Measurements from ENCODE around the gene EP400.

EP400 gene

DNA sequence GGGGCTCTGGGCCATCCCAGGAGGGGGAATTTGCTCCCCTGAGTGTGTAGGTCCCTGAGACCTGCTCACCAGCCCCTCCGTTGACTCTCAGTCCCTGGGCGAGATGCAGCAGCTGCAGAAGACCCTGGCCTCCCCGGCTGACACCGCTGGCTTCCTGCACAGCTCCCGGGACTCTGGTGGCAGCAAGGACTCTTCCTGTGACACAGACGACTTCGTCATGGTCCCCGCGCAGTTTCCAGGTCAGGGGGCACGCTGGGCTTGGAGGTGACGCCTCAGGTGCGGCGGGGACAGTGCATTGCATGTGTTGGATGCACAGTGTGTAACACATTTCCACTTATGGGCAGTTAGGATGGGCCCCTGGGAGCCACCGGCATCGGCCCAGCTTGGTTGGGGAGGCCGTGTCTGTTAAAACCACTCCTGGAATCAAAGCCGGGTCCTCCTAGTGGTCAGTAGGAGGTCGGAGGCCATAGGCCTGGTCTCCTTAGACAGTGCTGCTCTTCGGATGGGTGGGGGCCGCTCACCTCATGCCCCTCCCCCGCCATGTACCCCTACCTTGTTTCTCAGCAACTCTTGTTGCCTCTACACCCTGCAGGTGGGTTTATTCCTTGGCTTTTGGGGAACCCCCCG, 37.8 kb upstream of the EP400 start:
- no peak for DNase-seq

GRCh38 chr12:131912518-131913274, 37.0 kb upstream of the EP400 start:
- peak; percentile 45 for DNase-seq

GRCh38 chr12:131913666-131914065, 36.1 kb upstream of the EP400 start:
- DNase-seq, result no peak

- no peak for DNase-seq
Measured at GRCh38 chr12:131914179-131914702, 35.5 kb upstream of the EP400 start.

DNA sequence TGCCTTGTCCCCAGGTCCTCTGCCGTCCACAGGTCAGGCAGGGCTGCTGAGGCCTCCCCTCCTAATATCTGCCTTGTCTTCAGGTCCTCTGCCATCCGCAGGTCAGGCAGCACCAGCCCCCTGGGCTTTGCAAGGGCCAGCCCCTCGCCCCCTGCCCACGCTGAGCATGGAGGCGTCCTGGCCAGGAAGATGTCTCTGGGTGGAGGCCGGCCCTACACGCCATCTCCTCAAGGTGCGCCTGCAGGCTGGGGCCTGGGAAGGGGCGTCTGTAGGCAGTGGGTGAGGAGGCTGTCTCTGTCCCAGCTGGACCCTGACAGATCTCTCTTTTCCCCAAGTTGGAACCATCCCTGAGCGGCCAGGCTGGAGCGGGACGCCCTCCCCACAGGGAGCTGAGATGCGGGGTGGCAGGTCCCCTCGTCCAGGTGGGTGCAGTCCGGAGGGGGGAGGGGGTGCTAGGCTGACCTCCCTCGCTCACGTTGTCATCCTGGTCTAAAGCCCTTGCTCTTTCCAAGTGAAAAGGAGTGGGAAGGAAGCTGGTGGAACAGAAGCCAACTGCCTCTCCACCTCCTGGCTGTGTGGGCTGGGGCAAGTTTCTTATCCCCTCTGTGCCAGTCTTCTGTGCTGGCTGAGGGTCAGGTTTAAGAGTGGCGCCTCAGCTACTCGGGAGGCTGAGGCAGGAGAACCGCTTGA, 34.6 kb upstream of the EP400 start:
- no peak for DNase-seq

DNA sequence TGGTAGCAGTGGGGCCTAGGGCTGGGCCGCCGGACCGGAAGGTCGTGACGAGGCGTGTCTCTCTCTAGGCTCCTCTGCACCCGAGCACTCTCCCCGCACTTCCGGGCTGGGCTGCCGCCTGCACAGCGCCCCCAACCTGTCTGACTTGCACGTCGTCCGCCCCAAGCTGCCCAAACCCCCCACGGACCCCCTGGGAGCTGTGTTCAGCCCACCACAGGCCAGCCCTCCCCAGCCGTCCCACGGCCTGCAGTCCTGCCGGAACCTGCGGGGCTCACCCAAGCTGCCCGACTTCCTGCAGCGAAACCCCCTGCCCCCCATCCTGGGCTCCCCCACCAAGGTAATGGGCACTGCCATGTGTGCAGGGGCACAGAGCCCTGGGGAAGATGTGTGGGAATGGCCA, 33.9 kb upstream of the EP400 start:
- no peak for DNase-seq

DNA sequence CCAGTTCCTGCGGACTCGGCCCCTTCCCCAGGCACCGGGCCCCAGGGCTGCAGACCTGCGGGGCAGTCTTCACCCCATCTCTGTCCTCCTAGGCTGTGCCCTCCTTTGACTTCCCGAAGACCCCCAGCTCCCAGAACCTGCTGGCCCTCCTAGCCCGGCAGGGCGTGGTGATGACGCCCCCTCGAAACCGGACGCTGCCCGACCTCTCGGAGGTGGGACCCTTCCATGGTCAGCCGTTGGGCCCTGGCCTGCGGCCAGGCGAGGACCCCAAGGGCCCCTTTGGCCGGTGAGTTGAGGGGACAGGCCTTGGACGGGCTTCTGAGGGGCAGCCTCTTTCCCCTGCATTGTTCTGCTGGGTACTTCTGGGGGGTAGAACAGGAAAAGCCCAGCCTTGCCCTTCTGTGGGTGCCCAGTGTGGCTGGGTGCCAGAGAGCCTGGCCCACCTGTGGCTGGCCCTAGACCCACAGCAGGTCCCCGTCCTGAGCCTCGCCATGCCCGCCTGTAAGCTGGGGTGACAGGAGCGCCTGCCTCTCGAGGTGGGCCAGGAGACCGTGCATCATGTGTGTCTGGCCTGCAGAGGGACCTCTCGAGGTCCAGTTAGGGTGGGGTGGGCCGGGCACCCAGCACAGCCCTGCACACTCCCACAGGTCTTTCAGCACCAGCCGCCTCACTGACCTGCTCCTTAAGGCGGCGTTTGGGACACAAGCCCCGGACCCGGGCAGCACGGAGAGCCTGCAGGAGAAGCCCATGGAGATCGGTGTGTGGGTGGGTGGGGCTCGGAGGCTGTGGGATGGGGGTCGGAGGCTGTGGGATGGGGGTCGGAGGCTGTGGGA, 33.2 kb upstream of the EP400 start:
- DNase-seq, result no peak

DNA sequence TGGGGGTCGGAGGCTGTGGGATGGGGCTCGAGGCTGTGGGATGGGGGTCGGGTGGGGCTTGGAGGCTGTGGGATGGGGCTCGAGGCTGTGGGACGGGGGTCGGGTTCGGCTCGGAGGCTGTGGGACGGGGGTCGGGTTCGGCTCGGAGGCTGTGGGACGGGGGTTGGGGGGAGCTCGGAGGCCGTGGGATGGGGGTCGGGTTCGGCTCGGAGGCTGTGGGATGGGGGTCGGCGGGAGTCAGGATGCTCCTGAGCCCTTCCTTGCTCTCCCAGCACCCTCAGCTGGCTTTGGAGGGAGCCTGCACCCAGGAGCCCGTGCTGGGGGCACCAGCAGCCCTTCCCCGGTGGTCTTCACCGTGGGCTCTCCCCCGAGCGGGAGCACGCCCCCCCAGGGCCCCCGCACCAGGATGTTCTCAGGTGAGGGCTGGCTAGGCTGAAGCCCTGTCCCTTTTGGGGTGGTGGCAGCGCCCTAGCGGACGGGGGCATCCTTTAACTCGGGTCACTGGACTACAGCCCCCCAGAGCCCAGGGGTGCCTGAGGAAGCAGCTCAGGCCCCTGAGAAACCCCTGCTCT, 32.5 kb upstream of the EP400 start:
- peak; percentile 9 for DNase-seq

DNA sequence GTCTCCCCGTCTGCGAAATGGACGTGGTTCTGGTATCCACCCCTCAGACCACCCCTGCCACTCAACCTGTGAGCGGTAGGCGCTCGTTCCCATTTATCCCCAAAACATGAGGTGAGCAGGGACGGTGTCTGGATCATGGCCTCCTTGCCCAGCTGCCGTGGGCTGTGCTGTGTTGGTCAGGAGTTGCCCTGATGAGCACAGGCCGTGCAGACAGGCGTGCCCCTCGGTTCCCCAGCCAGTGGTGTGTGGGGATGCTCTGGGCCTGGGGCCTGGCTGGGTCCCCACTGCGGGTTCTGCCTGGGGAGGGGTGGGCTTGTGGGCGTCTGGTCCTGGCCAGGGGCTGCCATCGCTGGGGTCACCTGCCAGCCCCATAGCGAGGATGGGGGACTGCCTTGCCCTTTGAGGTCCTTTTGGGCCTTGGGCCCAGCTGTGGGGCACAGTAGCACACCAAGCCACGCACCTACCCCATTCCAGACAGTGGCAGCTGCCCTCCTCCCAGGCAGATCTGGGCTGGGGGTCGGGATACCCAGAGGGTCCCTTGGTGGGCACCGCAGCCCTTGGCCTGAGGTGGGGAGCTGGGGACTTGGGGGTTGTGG, 31.9 kb upstream of the EP400 start:
- DNase-seq, result peak; percentile 23

GRCh38 chr12:131918311-131919050, 31.3 kb upstream of the EP400 start:
- no peak for DNase-seq

DNA sequence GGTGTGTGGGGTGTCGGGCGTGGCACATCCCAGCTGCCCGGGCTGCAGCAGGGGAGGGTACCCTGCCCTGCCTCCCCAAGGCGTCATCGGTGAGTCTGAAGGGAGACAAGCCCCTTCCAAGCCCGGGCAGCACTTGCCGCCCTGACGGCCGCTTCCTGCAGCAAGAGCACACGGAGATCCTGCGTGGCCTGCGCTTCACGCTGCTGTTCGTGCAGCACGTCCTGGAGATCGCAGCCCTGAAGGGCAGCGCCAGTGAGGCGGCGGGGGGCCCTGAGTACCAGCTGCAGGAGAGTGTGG, 30.7 kb upstream of the EP400 start:
- DNase-seq, result no peak

GRCh38 chr12:131919366-131920156, 30.2 kb upstream of the EP400 start:
- DNase-seq, result no peak

- no peak for DNase-seq
Measured at GRCh38 chr12:131920157-131920508, 29.6 kb upstream of the EP400 start.

- no peak for DNase-seq
Measured at GRCh38 chr12:131920902-131921840, 28.6 kb upstream of the EP400 start.

- no peak for DNase-seq
Measured at GRCh38 chr12:131921866-131922769, 27.6 kb upstream of the EP400 start.

DNA sequence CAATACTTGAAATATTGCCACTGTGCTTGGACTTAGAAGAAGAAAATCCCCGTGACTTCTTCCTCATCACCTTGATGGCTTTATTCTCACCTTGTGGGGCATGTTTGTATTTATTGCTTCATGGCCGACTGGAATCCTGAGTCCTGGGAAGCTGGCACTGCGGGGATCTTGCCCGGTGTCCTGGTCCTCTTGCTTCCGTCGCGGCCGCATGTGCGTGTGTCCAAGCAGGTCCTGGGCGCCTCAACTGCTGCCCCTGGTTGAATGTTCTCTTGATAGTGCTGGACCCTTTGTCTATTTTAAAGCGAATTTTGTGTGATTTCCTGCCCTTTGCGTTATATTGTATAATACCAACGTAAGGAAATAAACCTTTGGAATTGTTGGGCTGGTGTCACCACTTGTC, 27.0 kb upstream of the EP400 start:
- DNase-seq, result no peak

DNA sequence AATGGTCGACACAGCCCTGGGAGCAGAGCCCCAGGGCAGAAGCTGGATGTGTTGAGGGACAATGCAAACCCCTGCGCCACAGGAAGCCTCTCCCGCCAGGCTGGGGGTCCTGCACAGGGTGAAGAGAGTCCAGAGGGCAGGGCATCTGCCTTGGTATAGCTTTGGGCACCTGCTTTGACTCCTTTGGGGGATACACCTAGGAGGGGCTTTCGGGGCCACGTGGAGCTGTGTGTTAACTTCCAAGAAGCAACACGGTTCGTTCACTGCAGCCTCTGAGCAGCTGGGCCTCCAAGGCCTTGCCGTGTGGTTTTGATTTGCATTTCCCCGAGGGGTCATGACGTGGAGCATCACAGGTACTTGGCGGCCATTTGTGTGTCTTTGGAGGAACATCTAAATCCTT, 26.5 kb upstream of the EP400 start:
- DNase-seq, result no peak
